NB4 (cell line): ENCODE results near the gene PLEKHG4B.

Experiments
- DNase-seq: peaks from one replicate; pipeline ENCODE4 v3.0.0; 2010; ENCODE audit warnings: low read depth
- H3K4me3 ChIP-seq: one replicate; pipeline ENCODE4 v1.5.1; 2011; ENCODE audit warnings: mild to moderate bottlenecking, low read depth, low read length, moderate library complexity
- MYC ChIP-seq: IDR thresholded peaks from 2 replicates; pipeline ENCODE4 v1.6.1; 2011; ENCODE audit warnings: low read depth, low read length
- POLR2A ChIP-seq: IDR thresholded peaks from 2 replicates; pipeline ENCODE4 v1.6.1; 2011; ENCODE audit warnings: mild to moderate bottlenecking; ENCODE audit not compliant: insufficient read length; ENCODE audit errors: extremely low read depth
- TF ChIP-seq, protein P1 (sequence below): IDR thresholded peaks from 2 replicates; pipeline ENCODE4 v1.6.1; 2011; ENCODE audit warnings: low read depth, low read length
- TF ChIP-seq, protein P2 (sequence below): IDR thresholded peaks from one replicate; pipeline ENCODE4 v1.5.1; 2012; ENCODE audit warnings: low read depth, low read length

PLEKHG4B gene

DNA sequence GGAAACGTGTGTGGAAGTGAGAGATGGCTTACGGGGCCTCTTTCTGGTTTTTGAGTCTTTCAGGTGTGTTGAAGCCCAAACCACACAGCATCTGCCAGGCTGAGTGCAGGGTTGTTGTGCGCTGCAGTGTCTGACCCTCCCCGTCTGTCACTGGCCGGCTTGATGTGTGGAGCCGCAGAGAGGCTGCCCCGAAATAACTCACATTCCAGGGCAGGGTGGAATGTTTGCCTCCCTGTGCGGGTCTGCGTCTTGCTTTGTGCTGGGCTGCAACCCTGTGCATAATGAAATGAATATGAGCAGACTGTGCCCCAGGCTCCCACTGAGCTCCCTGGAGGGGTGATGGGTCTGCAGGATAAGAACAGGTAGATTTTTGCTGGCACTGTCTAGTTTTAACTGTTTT lies 9.9 kb upstream of the PLEKHG4B start:
- H3K4me3 ChIP-seq = no peak overlapping the region
- DNase-seq = no peak
- TF ChIP-seq MYC (no peak), POLR2A (no peak)
- TF ChIP-seq, protein P1, sequence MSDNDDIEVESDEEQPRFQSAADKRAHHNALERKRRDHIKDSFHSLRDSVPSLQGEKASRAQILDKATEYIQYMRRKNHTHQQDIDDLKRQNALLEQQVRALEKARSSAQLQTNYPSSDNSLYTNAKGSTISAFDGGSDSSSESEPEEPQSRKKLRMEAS = no peak
- TF ChIP-seq, protein P2, sequence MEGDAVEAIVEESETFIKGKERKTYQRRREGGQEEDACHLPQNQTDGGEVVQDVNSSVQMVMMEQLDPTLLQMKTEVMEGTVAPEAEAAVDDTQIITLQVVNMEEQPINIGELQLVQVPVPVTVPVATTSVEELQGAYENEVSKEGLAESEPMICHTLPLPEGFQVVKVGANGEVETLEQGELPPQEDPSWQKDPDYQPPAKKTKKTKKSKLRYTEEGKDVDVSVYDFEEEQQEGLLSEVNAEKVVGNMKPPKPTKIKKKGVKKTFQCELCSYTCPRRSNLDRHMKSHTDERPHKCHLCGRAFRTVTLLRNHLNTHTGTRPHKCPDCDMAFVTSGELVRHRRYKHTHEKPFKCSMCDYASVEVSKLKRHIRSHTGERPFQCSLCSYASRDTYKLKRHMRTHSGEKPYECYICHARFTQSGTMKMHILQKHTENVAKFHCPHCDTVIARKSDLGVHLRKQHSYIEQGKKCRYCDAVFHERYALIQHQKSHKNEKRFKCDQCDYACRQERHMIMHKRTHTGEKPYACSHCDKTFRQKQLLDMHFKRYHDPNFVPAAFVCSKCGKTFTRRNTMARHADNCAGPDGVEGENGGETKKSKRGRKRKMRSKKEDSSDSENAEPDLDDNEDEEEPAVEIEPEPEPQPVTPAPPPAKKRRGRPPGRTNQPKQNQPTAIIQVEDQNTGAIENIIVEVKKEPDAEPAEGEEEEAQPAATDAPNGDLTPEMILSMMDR = no peak

DNA sequence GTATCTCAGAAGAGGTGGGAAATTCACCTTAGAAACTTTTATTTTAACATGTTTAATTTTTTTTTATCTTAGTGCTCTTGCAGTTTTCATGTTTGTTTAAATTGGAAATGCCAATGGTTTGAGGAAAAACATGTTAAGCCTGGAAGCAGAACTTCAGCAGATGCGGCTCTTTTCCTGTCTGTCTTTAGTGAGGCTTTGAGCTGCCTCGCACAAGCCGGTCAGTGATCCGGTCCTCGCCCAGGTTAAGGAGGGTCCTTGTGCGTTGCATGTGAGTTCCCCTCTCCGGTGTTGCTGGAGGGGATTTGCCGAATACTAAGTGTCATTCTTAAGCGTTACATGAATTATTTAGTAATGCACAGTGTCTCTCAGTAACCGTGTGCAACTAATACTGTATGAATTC lies 9.4 kb upstream of the PLEKHG4B start:
- no peak for DNase-seq
- H3K4me3 ChIP-seq = no peak overlapping the region
- TF ChIP-seq MYC (no peak), POLR2A (no peak)
- TF ChIP-seq, protein P1 = no peak
- TF ChIP-seq, protein P2 = no peak

DNA sequence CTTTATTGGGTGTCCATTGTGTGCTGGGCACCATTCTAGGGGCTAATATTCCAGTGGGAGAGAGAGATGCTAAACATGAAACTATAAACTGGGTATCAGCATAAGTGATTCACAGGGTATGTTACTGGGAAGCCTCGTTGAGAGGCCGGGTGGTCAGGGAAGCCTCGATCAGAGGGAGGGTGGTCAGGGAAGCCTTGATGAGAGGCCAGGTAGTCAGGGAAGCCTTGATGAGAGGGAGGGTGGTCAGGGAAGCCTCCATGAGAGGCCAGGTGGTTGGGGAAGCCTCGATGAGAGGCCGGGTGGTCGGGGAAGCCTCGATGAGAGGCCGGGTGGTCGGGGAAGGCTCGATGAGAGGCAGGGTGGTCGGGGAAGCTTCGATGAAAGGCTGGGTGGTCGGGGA lies 8.9 kb upstream of the PLEKHG4B start:
- DNase-seq = no peak
- TF ChIP-seq MYC (no peak), POLR2A (no peak)
- TF ChIP-seq, protein P2 = no peak
- TF ChIP-seq, protein P1 = no peak
- no peak overlapping the region for H3K4me3 ChIP-seq

DNA sequence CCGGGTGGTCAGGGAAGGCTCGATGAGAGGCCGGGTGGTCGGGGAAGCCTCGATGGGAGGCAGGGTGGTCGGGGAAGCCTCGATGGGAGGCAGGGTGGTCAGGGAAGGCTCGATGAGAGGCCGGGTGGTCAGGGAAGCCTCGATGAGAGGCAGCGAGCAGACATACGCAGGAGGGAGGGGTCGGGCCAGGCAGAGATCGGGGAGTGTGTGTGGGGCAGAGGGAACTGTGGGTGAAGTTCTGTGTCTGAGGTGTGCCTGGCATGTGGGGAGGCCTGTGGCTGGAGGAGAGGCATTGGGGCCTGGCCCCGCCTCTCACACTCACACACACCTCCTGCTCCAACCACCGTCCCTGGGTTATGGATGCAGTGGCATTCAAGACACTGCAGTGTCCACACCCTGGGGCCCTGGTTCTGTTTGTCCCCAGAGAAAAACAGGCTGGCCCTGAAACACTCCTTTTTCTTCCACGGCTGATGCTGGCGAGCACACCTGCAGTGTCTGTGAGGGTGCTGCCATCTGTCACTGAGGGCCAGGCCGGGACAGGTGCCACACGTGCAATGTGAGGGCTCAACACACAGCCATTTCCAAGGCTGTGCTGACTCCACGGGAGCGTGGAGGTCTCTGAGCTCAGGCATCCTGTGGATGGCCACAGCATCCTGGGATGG lies 6.5 kb upstream of the PLEKHG4B start:
- H3K4me3 ChIP-seq = no peak overlapping the region
- TF ChIP-seq POLR2A (no peak), MYC (no peak)
- TF ChIP-seq, protein P2 = no peak
- TF ChIP-seq, protein P1 = no peak
- DNase-seq = no peak

DNA sequence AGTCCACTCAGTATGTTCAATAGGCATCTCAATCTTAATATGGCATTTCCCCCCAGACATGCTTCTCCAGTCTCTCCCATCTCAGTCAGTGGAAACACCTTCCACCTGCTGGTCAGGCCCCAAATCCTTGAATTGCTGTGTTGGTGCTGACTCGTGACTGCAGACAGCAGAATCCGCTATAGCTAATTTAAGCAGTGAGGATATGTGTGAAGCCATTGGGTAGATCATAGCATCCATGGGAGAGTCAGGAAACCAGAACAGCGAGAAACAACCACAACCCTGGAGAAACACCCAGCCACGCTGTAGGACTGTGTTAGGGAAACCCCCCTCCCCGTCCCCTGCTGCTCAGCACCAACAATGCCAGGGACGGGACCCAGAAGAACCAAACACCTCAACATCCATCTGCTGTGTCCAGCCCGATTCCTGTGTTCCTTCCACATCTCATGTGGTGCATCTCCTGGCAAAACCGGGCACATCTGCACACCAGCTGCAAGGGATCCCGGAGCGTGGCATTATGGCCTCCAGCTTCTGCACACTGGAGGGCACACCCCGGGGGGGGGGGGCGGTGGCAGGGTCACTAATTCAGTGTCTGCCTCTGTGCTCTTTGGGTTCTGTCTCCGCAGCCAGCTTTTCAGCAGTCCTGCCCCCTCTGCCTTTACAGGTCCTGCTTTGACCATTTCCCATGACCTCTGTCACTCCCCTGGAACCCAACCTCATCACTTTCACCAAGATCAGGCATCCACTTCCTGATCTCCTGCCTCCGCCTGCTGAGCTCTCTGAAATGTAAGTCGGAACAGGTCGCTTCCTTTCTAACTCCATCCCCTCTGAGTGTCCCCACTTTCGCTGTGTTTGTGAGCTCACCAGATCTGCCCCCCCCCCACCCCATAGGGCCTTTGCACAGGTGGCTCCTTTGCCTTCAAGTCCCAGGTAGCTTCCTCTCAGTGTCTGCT lies 2.4 kb upstream of the PLEKHG4B start:
- H3K4me3 ChIP-seq = no peak overlapping the region
- DNase-seq = no peak
- TF ChIP-seq MYC = no peak
- TF ChIP-seq, protein P2 = no peak
- no peak for TF ChIP-seq POLR2A
- TF ChIP-seq, protein P1 = no peak
